Trophoblast cell (in vitro differentiated cells and primary cell): ENCODE data around the gene POU2AF1.

Experiments
- DNase-seq, 2 donors: peaks; one replicate each; pipeline ENCODE4 v3.0.0-alpha.2; 2016
- H2AFZ ChIP-seq: 2 replicates; pipeline ENCODE4 v1.6.1; 2013; ENCODE audit warnings: low read length, moderate library complexity, mild to moderate bottlenecking; ENCODE audit not compliant: insufficient read depth, poor library complexity
- H2AK5ac ChIP-seq: 2 replicates; pipeline ENCODE4 v1.6.1; 2013; ENCODE audit warnings: mild to moderate bottlenecking, low read length
- H2BK120ac ChIP-seq: 2 replicates; pipeline ENCODE4 v1.6.1; 2013; ENCODE audit warnings: low read length, mild to moderate bottlenecking, moderate library complexity; ENCODE audit not compliant: insufficient read depth, poor library complexity
- H2BK12ac ChIP-seq: 2 replicates; pipeline ENCODE4 v1.6.1; 2013; ENCODE audit warnings: mild to moderate bottlenecking, low read length, moderate library complexity
- H2BK5ac ChIP-seq: 2 replicates; pipeline ENCODE4 v1.6.1; 2013; ENCODE audit warnings: low read length, low read depth, moderate library complexity, mild to moderate bottlenecking; ENCODE audit not compliant: poor library complexity
- H3K14ac ChIP-seq: 2 replicates; pipeline ENCODE4 v1.6.1; 2013; ENCODE audit warnings: mild to moderate bottlenecking, low read length
- H3K18ac ChIP-seq: 2 replicates; pipeline ENCODE4 v1.6.1; 2013; ENCODE audit warnings: mild to moderate bottlenecking, low read length
- H3K23ac ChIP-seq: 2 replicates; pipeline ENCODE4 v1.6.1; 2013; ENCODE audit warnings: low read length
- H3K27ac ChIP-seq: 2 replicates; pipeline ENCODE4 v1.5.1; 2013; ENCODE audit warnings: low read depth, mild to moderate bottlenecking, inconsistent platforms, low read length, moderate library complexity
- H3K27me3 ChIP-seq: 2 replicates; pipeline ENCODE4 v1.6.1; 2013; ENCODE audit warnings: inconsistent platforms, mild to moderate bottlenecking, low read length, moderate library complexity; ENCODE audit not compliant: insufficient read depth
- H3K36me3 ChIP-seq, 2 experiments: 1 replicate in 1 of 2; 2 replicates in 1 of 2; pipeline ENCODE4 v1.6.1; 2013; ENCODE audit warnings: low read length in 2 of 2, mild to moderate bottlenecking in 2 of 2, moderate library complexity in 1 of 2; ENCODE audit not compliant: insufficient read depth in 2 of 2, control insufficient read depth in 1 of 2
- H3K4ac ChIP-seq: 2 replicates; pipeline ENCODE4 v1.6.1; 2013; ENCODE audit warnings: low read depth, mild to moderate bottlenecking, low read length, moderate library complexity
- H3K4me1 ChIP-seq, 2 experiments: 1 replicate in 1 of 2; 2 replicates in 1 of 2; pipeline ENCODE4 v1.6.1; 2013; ENCODE audit warnings: low read length in 2 of 2, mild to moderate bottlenecking in 2 of 2, moderate library complexity in 1 of 2; ENCODE audit not compliant: insufficient read depth in 2 of 2, control insufficient read depth in 1 of 2
- H3K4me2 ChIP-seq: 2 replicates; pipeline ENCODE4 v1.6.1; 2013; ENCODE audit warnings: inconsistent platforms, mild to moderate bottlenecking, low read length, moderate library complexity
- H3K4me3 ChIP-seq: 2 replicates; pipeline ENCODE4 v1.5.1; 2013; ENCODE audit warnings: mild to moderate bottlenecking, low read depth, low read length, inconsistent platforms
- H3K79me1 ChIP-seq: one replicate; pipeline ENCODE4 v1.6.1; 2013; ENCODE audit warnings: low read length
- H3K79me2 ChIP-seq: 2 replicates; pipeline ENCODE4 v1.6.1; 2013; ENCODE audit warnings: low read length, mild to moderate bottlenecking; ENCODE audit not compliant: control insufficient read depth, insufficient read depth, poor library complexity
- H3K9ac ChIP-seq: 2 replicates; pipeline ENCODE4 v1.6.1; 2013; ENCODE audit warnings: mild to moderate bottlenecking, low read length
- H3K9me3 ChIP-seq: 2 replicates; pipeline ENCODE4 v1.6.1; 2013; ENCODE audit warnings: low read depth, mild to moderate bottlenecking, control low read depth, inconsistent platforms, low read length; ENCODE audit not compliant: insufficient read depth
- H4K12ac ChIP-seq: 2 replicates; pipeline ENCODE4 v1.6.1; 2013; ENCODE audit warnings: low read depth, mild to moderate bottlenecking, low read length, moderate library complexity
- H4K8ac ChIP-seq: 2 replicates; pipeline ENCODE4 v1.6.1; 2013; ENCODE audit warnings: low read depth, mild to moderate bottlenecking, low read length, moderate library complexity
- H4K91ac ChIP-seq: one replicate; pipeline ENCODE4 v1.6.1; 2013; ENCODE audit warnings: low read depth, mild to moderate bottlenecking, low read length, moderate library complexity
- WGBS: extraction: QIAGEN DNeasy Blood & Tissue Kit; methylation state at CpG from one replicate; pipeline ENCODE4 v1.1.7; 2013; ENCODE audit warnings: missing lambda C conversion rate; ENCODE audit not compliant: insufficient read length, insufficient coverage; ENCODE audit errors: extremely low coverage; 5-methylcytosine and 5-hydroxymethylcytosine counted together

Gene POU2AF1

DNA sequence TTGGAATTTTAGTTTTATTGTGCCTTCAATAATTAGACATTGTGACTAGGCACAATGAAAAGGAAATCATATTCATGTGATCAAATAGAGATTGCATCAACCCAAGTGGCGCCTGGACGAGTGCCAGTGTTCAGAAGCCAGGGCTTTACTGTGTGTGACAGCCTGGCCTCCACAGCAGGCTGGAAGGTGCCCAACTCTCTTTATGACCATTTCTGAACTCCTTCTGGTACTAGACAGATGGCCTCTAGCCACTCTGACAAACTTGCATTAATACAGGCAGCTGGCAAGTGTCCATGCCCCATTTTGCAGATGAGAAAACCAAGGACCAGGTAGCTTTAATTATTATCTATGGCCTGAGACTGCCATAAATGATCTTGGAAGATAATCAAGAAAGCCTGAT lies 8.3 kb upstream of the POU2AF1 start:
- Histone ChIP-seq H3K36me3 (no peaks in the 10 kb centered on the region), H2AK5ac (no peak overlapping the region), H3K4me3 (no peak overlapping the region), H3K79me1 (no peaks in the 10 kb centered on the region), H4K91ac (no peak overlapping the region), H3K18ac (no peak overlapping the region), H3K4ac (no peak overlapping the region), H3K14ac (no peak overlapping the region), H3K27ac (no peak overlapping the region), H4K8ac (no peak overlapping the region), H4K12ac (no peak overlapping the region), H3K23ac (no peak overlapping the region), H2BK5ac (no peak overlapping the region), H3K9ac (no peak overlapping the region), H3K27me3 (no peaks in the 10 kb centered on the region), H3K79me2 (no peaks in the 10 kb centered on the region), H2AFZ (no peak overlapping the region), H2BK12ac (no peak overlapping the region), H3K4me2 (no peak overlapping the region), H3K4me1 (peaks cover 4% of the 10 kb centered on the region in 2 experiments), H3K9me3 (no peaks in the 10 kb centered on the region), H2BK120ac (no peak overlapping the region)
- DNase-seq = no peak
- WGBS = no CpG with 5 or more reads among the region's 2 CpGs

DNA sequence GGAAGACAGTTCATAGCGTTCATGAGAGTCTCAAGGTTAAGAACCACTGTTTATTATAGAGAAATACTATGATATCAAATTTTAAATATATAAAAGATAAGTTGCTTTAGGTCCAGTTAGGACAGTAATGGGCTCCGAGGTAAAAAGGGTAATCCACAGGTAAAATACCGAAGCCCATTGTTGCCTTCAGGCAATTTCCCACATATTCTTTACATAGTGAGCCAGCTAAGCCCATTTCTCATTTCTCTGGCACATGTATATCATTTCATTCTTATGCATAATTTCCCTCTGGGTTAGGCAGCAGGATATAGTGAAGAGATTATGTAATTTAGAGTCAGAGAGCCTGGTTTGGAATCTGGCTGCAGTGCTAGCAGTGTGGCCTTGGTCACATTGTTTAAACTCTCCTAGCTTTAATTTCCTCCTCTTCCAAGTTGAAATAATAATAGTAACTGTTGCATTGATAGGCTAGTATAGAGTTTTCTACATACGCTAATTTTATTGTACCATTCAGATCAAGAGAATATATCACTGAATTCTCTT lies 7.6 kb upstream of the POU2AF1 start:
- WGBS = no CpG with 5 or more reads among the region's 4 CpGs
- no peak overlapping the region for H4K12ac ChIP-seq
- H3K4me1 ChIP-seq = peaks cover 4% of the 10 kb centered on the region in 2 experiments
- DNase-seq = peak; percentile 66 to 93
- H3K4me3 ChIP-seq = no peak overlapping the region
- H2BK12ac ChIP-seq = no peak overlapping the region
- no peak overlapping the region for H3K27ac ChIP-seq
- no peak overlapping the region for H3K14ac ChIP-seq
- H3K9me3 ChIP-seq = no peaks in the 10 kb centered on the region
- no peak overlapping the region for H3K4ac ChIP-seq
- H2AFZ ChIP-seq = no peak overlapping the region
- no peak overlapping the region for H3K18ac ChIP-seq
- H3K23ac ChIP-seq = no peak overlapping the region
- H4K91ac ChIP-seq = no peak overlapping the region
- H3K36me3 ChIP-seq = no peaks in the 10 kb centered on the region
- H3K27me3 ChIP-seq = no peaks in the 10 kb centered on the region
- no peak overlapping the region for H2BK5ac ChIP-seq
- no peak overlapping the region for H3K9ac ChIP-seq
- H3K4me2 ChIP-seq = no peak overlapping the region
- H3K79me1 ChIP-seq = no peaks in the 10 kb centered on the region
- no peaks in the 10 kb centered on the region for H3K79me2 ChIP-seq
- H2AK5ac ChIP-seq = no peak overlapping the region
- H4K8ac ChIP-seq = no peak overlapping the region
- H2BK120ac ChIP-seq = no peak overlapping the region

DNA sequence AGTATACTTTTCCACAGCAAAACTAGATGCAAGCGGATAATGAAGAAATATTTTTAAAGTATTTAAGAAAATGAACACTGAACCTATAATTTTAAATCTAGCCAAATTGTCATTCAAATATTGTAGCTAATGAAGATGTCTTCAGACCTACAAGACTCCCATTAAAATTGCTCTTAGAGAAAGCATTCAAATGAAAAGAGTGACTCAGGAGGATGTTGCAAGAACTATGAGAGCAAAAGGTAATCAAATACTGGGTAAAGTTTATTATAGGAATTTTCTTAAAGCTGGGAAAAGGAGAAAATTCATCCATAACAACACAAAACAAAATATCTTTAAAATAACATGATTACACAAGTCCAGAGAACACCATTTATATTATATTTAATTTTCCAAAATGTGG lies 5.4 kb upstream of the POU2AF1 start:
- no peak overlapping the region for H4K12ac ChIP-seq
- H4K8ac ChIP-seq = no peak overlapping the region
- no peak overlapping the region for H3K9ac ChIP-seq
- H3K27ac ChIP-seq = no peak overlapping the region
- H2BK120ac ChIP-seq = no peak overlapping the region
- no peak overlapping the region for H3K14ac ChIP-seq
- no peak overlapping the region for H3K4me3 ChIP-seq
- no peak overlapping the region for H3K4ac ChIP-seq
- H3K79me1 ChIP-seq = no peaks in the 10 kb centered on the region
- H3K4me1 ChIP-seq = peaks cover 4% of the 10 kb centered on the region in 2 experiments
- no peaks in the 10 kb centered on the region for H3K9me3 ChIP-seq
- peak in 1 of 2 donors; percentile 14 for DNase-seq
- no peaks in the 10 kb centered on the region for H3K36me3 ChIP-seq
- H2AFZ ChIP-seq = no peak overlapping the region
- no peak overlapping the region for H3K18ac ChIP-seq
- H3K27me3 ChIP-seq = no peaks in the 10 kb centered on the region
- no peak overlapping the region for H3K4me2 ChIP-seq
- no peak overlapping the region for H2BK5ac ChIP-seq
- no peak overlapping the region for H4K91ac ChIP-seq
- H3K79me2 ChIP-seq = no peaks in the 10 kb centered on the region
- H3K23ac ChIP-seq = no peak overlapping the region
- H2AK5ac ChIP-seq = no peak overlapping the region
- no peak overlapping the region for H2BK12ac ChIP-seq
- WGBS = no CpG with 5 or more reads among the region's 1 CpG

DNA sequence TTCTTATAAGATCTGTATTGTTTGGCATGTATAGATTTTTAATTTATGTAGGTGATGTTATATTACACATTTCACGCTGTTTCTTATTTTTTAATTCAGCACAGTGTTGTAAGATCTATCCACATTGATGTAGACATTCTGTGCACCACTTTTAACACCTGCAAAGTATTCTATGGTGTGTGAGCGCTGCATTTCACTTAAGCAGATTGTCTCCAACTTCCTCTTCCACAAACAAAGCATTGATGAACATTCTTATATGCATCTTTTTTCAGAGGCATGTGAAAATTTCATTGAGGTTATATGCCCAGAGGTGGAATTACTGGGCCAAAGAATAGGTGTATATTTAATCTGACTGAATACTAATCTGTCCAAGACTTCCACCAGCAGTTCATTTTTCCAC lies 3.4 kb upstream of the POU2AF1 start:
- Histone ChIP-seq H3K4ac (no peak overlapping the region), H4K12ac (no peak overlapping the region), H2BK12ac (no peak overlapping the region), H3K4me3 (no peak overlapping the region), H3K79me1 (no peaks in the 10 kb centered on the region), H4K91ac (no peak overlapping the region), H3K4me1 (no peaks in the 10 kb centered on the region), H3K9me3 (no peaks in the 10 kb centered on the region), H2BK120ac (no peak overlapping the region), H3K14ac (no peak overlapping the region), H3K9ac (no peak overlapping the region), H2AFZ (no peak overlapping the region), H3K27me3 (no peaks in the 10 kb centered on the region), H4K8ac (no peak overlapping the region), H3K27ac (no peak overlapping the region), H2AK5ac (no peak overlapping the region), H3K79me2 (no peaks in the 10 kb centered on the region), H3K23ac (no peak overlapping the region), H2BK5ac (no peak overlapping the region), H3K18ac (no peak overlapping the region), H3K4me2 (no peak overlapping the region), H3K36me3 (no peaks in the 10 kb centered on the region)
- no CpG with 5 or more reads among the region's 2 CpGs for WGBS
- no peak for DNase-seq
